Esophagus squamous epithelium (tissue), 5 donors: Measurements from ENCODE around the gene TRAPPC2L. TPM values are rescaled to one million over a fixed set of nuclear protein-coding genes. Genes with fewer than 3 reads are reported as not detected.
"Not testable (repeated sequence)": the region's sequence is repeated elsewhere in the genome, so short reads cannot be mapped to it uniquely, and the experiment has no call there.

Experiments
- DNase-seq: peaks from one replicate; lab custom pipeline; 2025; lab: John Stamatoyannopoulos, UW
- H3K27ac ChIP-seq, 4 donors: fragments of 200-600 bp; sonication (generic); one replicate each; pipeline ENCODE4 v1.5.1; 2016 to 2019; ENCODE audit warnings: mild to moderate bottlenecking in 1 of 4
- H3K27me3 ChIP-seq, 4 donors: fragments of 200-600 bp; sonication (generic); 1 replicate in 3 of 4; 2 replicates in 1 of 4; pipeline versions ENCODE4 v1.5.1 to v1.6.0; 2017 to 2021; ENCODE audit warnings: antibody characterized with exemption in 1 of 4
- H3K36me3 ChIP-seq, 3 donors: fragments of 200-600 bp; sonication (generic); one replicate each; pipeline ENCODE4 v1.5.1; 2016 to 2019
- H3K4me1 ChIP-seq, 3 donors: fragments of 200-600 bp; sonication (generic); one replicate each; pipeline ENCODE4 v1.5.1; 2017 to 2019
- H3K4me3 ChIP-seq, 4 donors: fragments of 200-600 bp; sonication (generic); 1 replicate in 3 of 4; 2 replicates in 1 of 4; pipeline ENCODE4 v1.5.1; 2016 to 2019; ENCODE audit warnings: mild to moderate bottlenecking in 2 of 4, moderate library complexity in 1 of 4
- H3K9me3 ChIP-seq, 3 donors: fragments of 200-600 bp; sonication (generic); one replicate each; pipeline ENCODE4 v1.5.1; 2016 to 2019
- CTCF ChIP-seq, 6 experiments: fragments of 450-650 bp in 4 of 6; fragments of 200-600 bp in 2 of 6; sonication (generic) in 2 of 6; IDR thresholded peaks; one replicate each; pipeline ENCODE4 v1.5.1; 2016 to 2019; ENCODE audit warnings: antibody characterized with exemption in 6 of 6, mild to moderate bottlenecking in 4 of 6, moderate library complexity in 4 of 6
- POLR2A ChIP-seq, 4 donors: fragments of 450-650 bp; IDR thresholded peaks; one replicate each; pipeline ENCODE4 v1.6.1; 2017; ENCODE audit warnings: antibody characterized with exemption in 4 of 4, mild to moderate bottlenecking in 4 of 4, moderate library complexity in 3 of 4
- WGBS, 2 donors: methylation state at CpG; one replicate each; pipeline ENCODE4 v1.1.5; 2018; 5-methylcytosine and 5-hydroxymethylcytosine counted together
- intact Hi-C: fragments of 100-400 bp; cut with DNase I; formaldehyde crosslinking; loops from one replicate; pipeline ENCODE4 v1.15.0; 2022
- total RNA-seq, 4 donors: library from RNA; depleted of rRNA; stranded (reverse); fragments of >200 nt; gene quantifications; one replicate each; pipeline ENCODE4 v1.1.0, GENCODE V29; 2016
- donor health status: DM: yes; HTN: yes; CAD: no.

The TRAPPC2L gene
- total RNA-seq, 4 donors from 2014 or later, result 20.7 to 29.7 (median 24.7) TPM

- DNase-seq, result no peak
- intact Hi-C loops, result loop anchor here (10.0 kb wide), 1 partner anchor 346 kb away; no protein-coding TSS in a partner anchor
- 81 to 97% methylated on average over 6 to 9 of the region's 16 CpGs for WGBS, 2 donors
- peaks cover 6 to 39% (median 11%) of the 10 kb centered on the region in 3 donors for H3K36me3 ChIP-seq
- H3K9me3 ChIP-seq, result no peaks in the 10 kb centered on the region
- no peak overlapping the region for H3K27ac ChIP-seq
- H3K27me3 ChIP-seq, result no peaks in the 10 kb centered on the region
- peaks cover 6 to 21% (median 6%) of the 10 kb centered on the region in 3 donors for H3K4me1 ChIP-seq
- TF ChIP-seq CTCF (IDR thresholded peaks at IDR 0.05) (no peak), POLR2A (IDR thresholded peaks at IDR 0.05) (no peak)
- H3K4me3 ChIP-seq, result no peak overlapping the region
Observed at GRCh38 chr16:88819126-88819525, 37.8 kb upstream of the TRAPPC2L start.

GRCh38 chr16:88820385-88821025 lies 36.4 kb upstream of the TRAPPC2L start:
- Histone ChIP-seq H3K36me3 (peaks cover 6 to 45% (median 11%) of the 10 kb centered on the region in 3 donors), H3K4me1 (peaks cover 6 to 23% (median 7%) of the 10 kb centered on the region in 3 donors), H3K9me3 (no peaks in the 10 kb centered on the region), H3K27ac (no peak overlapping the region), H3K27me3 (no peaks in the 10 kb centered on the region), H3K4me3 (no peak overlapping the region)
- no peak for TF ChIP-seq CTCF (IDR thresholded peaks at IDR 0.05)
- no peak for TF ChIP-seq POLR2A (IDR thresholded peaks at IDR 0.05)
- 88 to 95% methylated on average over 8 to 13 of the region's 20 CpGs for WGBS, 2 donors
- intact Hi-C loops, result no loop called here
- no peak for DNase-seq

- intact Hi-C loops, result no loop called here
- WGBS, 2 donors, result 87 to 91% methylated on average over 5 to 8 of the region's 22 CpGs
- no peak for DNase-seq
- Histone ChIP-seq H3K36me3 (peaks cover 6 to 48% (median 11%) of the 10 kb centered on the region in 3 donors), H3K9me3 (no peaks in the 10 kb centered on the region), H3K27ac (no peak overlapping the region), H3K4me1 (peaks cover 4 to 25% (median 10%) of the 10 kb centered on the region in 3 donors), H3K4me3 (no peak overlapping the region), H3K27me3 (no peaks in the 10 kb centered on the region)
- TF ChIP-seq POLR2A (IDR thresholded peaks at IDR 0.05), result no peak
- no peak for TF ChIP-seq CTCF (IDR thresholded peaks at IDR 0.05)
Observed at GRCh38 chr16:88821168-88821850, 35.6 kb upstream of the TRAPPC2L start.

GRCh38 chr16:88822281-88823040 lies 34.5 kb upstream of the TRAPPC2L start:
- H3K36me3 ChIP-seq, result peaks cover 6 to 59% (median 11%) of the 10 kb centered on the region in 3 donors
- 83% methylated on average over 4 of the region's 24 CpGs; no CpG with 5 or more reads in 1 of the 2 donors for WGBS, 2 donors
- H3K9me3 ChIP-seq, result no peaks in the 10 kb centered on the region
- H3K27ac ChIP-seq, result no peak overlapping the region
- intact Hi-C loops, result no loop called here
- no peak overlapping the region for H3K4me3 ChIP-seq
- DNase-seq, result no peak
- no peak for TF ChIP-seq POLR2A (IDR thresholded peaks at IDR 0.05)
- TF ChIP-seq CTCF (IDR thresholded peaks at IDR 0.05), result no peak
- H3K27me3 ChIP-seq, result no peaks in the 10 kb centered on the region
- H3K4me1 ChIP-seq, result peaks cover 0 to 22% (median 9%) of the 10 kb centered on the region in 3 donors

GRCh38 chr16:88823646-88824045 lies 33.3 kb upstream of the TRAPPC2L start:
- H3K9me3 ChIP-seq, H3K27me3 ChIP-seq, H3K27ac ChIP-seq, H3K4me3 ChIP-seq, DNase-seq, intact Hi-C loops: not testable (repeated sequence)
- WGBS, 2 donors, result 86 to 95% methylated on average over 2 of the region's 31 CpGs
- peaks cover 6 to 71% (median 11%) of the 10 kb centered on the region in 3 donors for H3K36me3 ChIP-seq
- peaks cover 0 to 20% (median 9%) of the 10 kb centered on the region in 3 donors for H3K4me1 ChIP-seq
